ENCODE results near the gene HIGD2A.

GRCh38 chr5:176394096-176394495 lies 5.5 kb downstream of the HIGD2A start:
- TF ChIP-seq CTCF (IDR thresholded peaks at IDR 0.05), result no peak
- no peak for TF ChIP-seq POLR2A (IDR thresholded peaks at IDR 0.05)
